Measurements from ENCODE around the gene PLPP4.

PLPP4 gene

DNA sequence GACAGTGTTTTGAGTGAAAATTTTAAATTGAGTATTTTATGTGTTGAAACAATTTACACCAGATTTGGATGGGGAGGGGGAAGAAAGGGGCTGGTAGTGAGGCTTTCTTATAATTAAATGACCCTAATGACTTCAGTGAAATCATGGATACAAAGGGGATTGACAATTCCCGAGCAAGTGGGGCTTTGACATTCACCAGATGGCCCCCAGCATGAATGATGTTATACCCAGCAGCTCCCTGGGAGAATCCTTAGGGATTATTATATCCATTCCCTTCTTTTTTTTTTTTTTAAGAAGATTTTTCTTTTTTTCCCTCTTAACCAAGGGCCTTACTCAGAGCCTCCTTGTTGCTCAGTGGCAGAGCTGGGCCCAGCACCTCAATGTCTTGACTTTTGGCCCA is 17.9 kb downstream of the PLPP4 start:
- no peaks in the 10 kb centered on the region for H3K36me3 ChIP-seq (ENCODE audit: control insufficient read depth, insufficient read depth, low read length)
- WGBS, 2 experiments (ENCODE audit: insufficient coverage in 2 of 2): no CpG with 5 or more reads among the region's 1 CpG
- H3K4me1 ChIP-seq (ENCODE audit: control insufficient read depth, insufficient read depth, low read length, poor library complexity, severe bottlenecking): peaks cover 16% of the 10 kb centered on the region
- no peak overlapping the region for H3K4me3 ChIP-seq (ENCODE audit: extremely low read depth, insufficient read depth, low read length, poor library complexity, severe bottlenecking)
- no peak overlapping the region for H3K27ac ChIP-seq (ENCODE audit: low read depth, low read length, severe bottlenecking)
- no peaks in the 10 kb centered on the region for H3K9me3 ChIP-seq (ENCODE audit: control insufficient read depth, low read length)

GRCh38 chr10:120475844-120476791 is 19.1 kb downstream of the PLPP4 start:
- H3K27ac ChIP-seq (ENCODE audit: low read depth, low read length, severe bottlenecking): no peak overlapping the region
- peaks cover 16% of the 10 kb centered on the region for H3K4me1 ChIP-seq (ENCODE audit: control insufficient read depth, insufficient read depth, low read length, poor library complexity, severe bottlenecking)
- 90 to 94% methylated on average over 4 to 6 of the region's 10 CpGs for WGBS, 2 experiments (ENCODE audit: insufficient coverage in 2 of 2)

DNA sequence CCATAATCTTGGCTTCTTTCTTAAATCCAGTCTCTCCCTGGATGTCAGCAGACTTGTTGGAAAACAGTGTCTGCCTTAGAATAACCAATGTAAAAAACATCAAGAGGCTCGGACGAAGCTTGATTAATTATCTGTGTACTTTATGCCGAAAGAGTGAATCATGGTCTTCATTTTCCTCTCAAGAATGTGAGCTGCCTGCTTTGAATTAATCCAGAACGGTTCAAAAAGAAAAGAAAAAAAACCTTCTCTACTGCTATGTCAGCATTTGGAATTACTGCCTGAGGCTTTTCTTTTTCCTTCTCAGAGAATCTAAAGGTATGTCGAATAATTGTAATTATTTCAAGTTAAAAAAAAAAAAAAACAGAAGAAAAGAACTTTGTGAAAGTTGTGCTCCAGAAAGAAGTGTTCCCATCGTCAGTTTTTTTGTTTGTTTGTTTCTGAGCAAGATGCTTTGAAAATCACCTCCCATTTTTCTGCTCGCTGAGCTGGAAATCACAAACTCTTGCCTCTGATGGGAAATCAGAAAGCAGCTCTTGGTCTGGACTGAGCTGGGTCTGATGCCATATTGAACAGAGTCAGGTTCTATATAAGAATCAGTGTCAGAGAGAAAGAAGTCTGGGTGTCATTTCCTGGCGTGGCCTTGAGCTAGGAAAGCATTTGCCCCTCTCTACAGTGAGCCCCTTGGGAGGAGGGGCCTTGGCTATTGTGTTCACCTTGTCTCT is 20.2 kb downstream of the PLPP4 start:
- Histone ChIP-seq H3K4me1 (ENCODE audit: control insufficient read depth, insufficient read depth, low read length, poor library complexity, severe bottlenecking) (peaks cover 16% of the 10 kb centered on the region), H3K4me3 (ENCODE audit: extremely low read depth, insufficient read depth, low read length, poor library complexity, severe bottlenecking) (no peak overlapping the region), H3K36me3 (ENCODE audit: control insufficient read depth, insufficient read depth, low read length) (no peaks in the 10 kb centered on the region), H3K9me3 (ENCODE audit: control insufficient read depth, low read length) (peaks cover 4% of the 10 kb centered on the region), H3K27ac (ENCODE audit: low read depth, low read length, severe bottlenecking) (peak overlapping the region; percentile 46)
- WGBS, 2 experiments (ENCODE audit: insufficient coverage in 2 of 2): 80 to 83% methylated on average over 1 to 4 of the region's 8 CpGs

More at GRCh38 chr10:120475844-120476791, 19.1 kb downstream of the PLPP4 start:
- Histone ChIP-seq H3K9me3 (ENCODE audit: control insufficient read depth, low read length) (no peaks in the 10 kb centered on the region), H3K36me3 (ENCODE audit: control insufficient read depth, insufficient read depth, low read length) (no peaks in the 10 kb centered on the region), H3K4me3 (ENCODE audit: extremely low read depth, insufficient read depth, low read length, poor library complexity, severe bottlenecking) (no peak overlapping the region)

DNA sequence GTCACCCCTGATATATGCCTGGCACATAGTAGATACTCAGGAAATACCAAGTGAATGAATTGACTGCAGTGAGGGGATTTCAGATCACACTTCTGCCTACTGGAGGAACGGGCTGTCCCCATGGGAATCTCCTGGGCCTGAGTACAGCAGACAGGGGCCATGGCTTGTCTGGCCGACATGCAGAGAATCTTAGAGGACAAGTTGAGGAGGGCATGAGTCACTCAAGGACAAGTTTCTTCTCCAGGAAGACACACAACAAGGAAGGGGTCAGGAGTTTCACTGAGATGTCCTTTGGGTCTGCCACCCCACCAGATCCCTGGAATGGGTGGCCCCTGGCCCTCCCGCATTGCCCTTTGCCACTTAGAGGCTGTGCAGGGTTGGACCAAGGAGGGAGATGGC is 20.7 kb downstream of the PLPP4 start:
- Histone ChIP-seq H3K4me1 (ENCODE audit: control insufficient read depth, insufficient read depth, low read length, poor library complexity, severe bottlenecking) (peaks cover 16% of the 10 kb centered on the region), H3K36me3 (ENCODE audit: control insufficient read depth, insufficient read depth, low read length) (no peaks in the 10 kb centered on the region), H3K9me3 (ENCODE audit: control insufficient read depth, low read length) (peaks cover 4% of the 10 kb centered on the region), H3K4me3 (ENCODE audit: extremely low read depth, insufficient read depth, low read length, poor library complexity, severe bottlenecking) (no peak overlapping the region), H3K27ac (ENCODE audit: low read depth, low read length, severe bottlenecking) (peak overlapping the region; percentile 46)
- WGBS, 2 experiments (ENCODE audit: insufficient coverage in 2 of 2): 93% methylated on average over 3 of the region's 3 CpGs

GRCh38 chr10:120478386-120478785 is 21.4 kb downstream of the PLPP4 start:
- Histone ChIP-seq H3K36me3 (ENCODE audit: control insufficient read depth, insufficient read depth, low read length) (no peaks in the 10 kb centered on the region), H3K4me1 (ENCODE audit: control insufficient read depth, insufficient read depth, low read length, poor library complexity, severe bottlenecking) (peaks cover 16% of the 10 kb centered on the region), H3K4me3 (ENCODE audit: extremely low read depth, insufficient read depth, low read length, poor library complexity, severe bottlenecking) (no peak overlapping the region), H3K9me3 (ENCODE audit: control insufficient read depth, low read length) (peaks cover 4% of the 10 kb centered on the region), H3K27ac (ENCODE audit: low read depth, low read length, severe bottlenecking) (no peak overlapping the region)

GRCh38 chr10:120479506-120479905 is 22.5 kb downstream of the PLPP4 start:
- H3K27ac ChIP-seq (ENCODE audit: low read depth, low read length, severe bottlenecking): no peak overlapping the region
- peaks cover 4% of the 10 kb centered on the region for H3K9me3 ChIP-seq (ENCODE audit: control insufficient read depth, low read length)
- H3K36me3 ChIP-seq (ENCODE audit: control insufficient read depth, insufficient read depth, low read length): no peaks in the 10 kb centered on the region
- no peak overlapping the region for H3K4me3 ChIP-seq (ENCODE audit: extremely low read depth, insufficient read depth, low read length, poor library complexity, severe bottlenecking)
- 75 to 93% methylated on average over 2 of the region's 4 CpGs for WGBS, 2 experiments (ENCODE audit: insufficient coverage in 2 of 2)
- peaks cover 16% of the 10 kb centered on the region for H3K4me1 ChIP-seq (ENCODE audit: control insufficient read depth, insufficient read depth, low read length, poor library complexity, severe bottlenecking)

- no peaks in the 10 kb centered on the region for H3K36me3 ChIP-seq (ENCODE audit: control insufficient read depth, insufficient read depth, low read length)
- no peak overlapping the region for H3K27ac ChIP-seq (ENCODE audit: low read depth, low read length, severe bottlenecking)
- peaks cover 4% of the 10 kb centered on the region for H3K9me3 ChIP-seq (ENCODE audit: control insufficient read depth, low read length)
- peaks cover 16% of the 10 kb centered on the region for H3K4me1 ChIP-seq (ENCODE audit: control insufficient read depth, insufficient read depth, low read length, poor library complexity, severe bottlenecking)
- H3K4me3 ChIP-seq (ENCODE audit: extremely low read depth, insufficient read depth, low read length, poor library complexity, severe bottlenecking): no peak overlapping the region
- WGBS, 2 experiments (ENCODE audit: insufficient coverage in 2 of 2): 71 to 75% methylated on average over 2 of the region's 4 CpGs
These were observed 23.1 kb downstream of the PLPP4 start for GRCh38 chr10:120480065-120480600.

GRCh38 chr10:120480848-120481247 is 23.8 kb downstream of the PLPP4 start:
- Histone ChIP-seq H3K4me3 (ENCODE audit: extremely low read depth, insufficient read depth, low read length, poor library complexity, severe bottlenecking) (no peak overlapping the region), H3K9me3 (ENCODE audit: control insufficient read depth, low read length) (peaks cover 4% of the 10 kb centered on the region), H3K27ac (ENCODE audit: low read depth, low read length, severe bottlenecking) (no peak overlapping the region), H3K36me3 (ENCODE audit: control insufficient read depth, insufficient read depth, low read length) (no peaks in the 10 kb centered on the region), H3K4me1 (ENCODE audit: control insufficient read depth, insufficient read depth, low read length, poor library complexity, severe bottlenecking) (peaks cover 16% of the 10 kb centered on the region)
- WGBS, 2 experiments (ENCODE audit: insufficient coverage in 2 of 2): 100% methylated on average over 1 of the region's 1 CpG

DNA sequence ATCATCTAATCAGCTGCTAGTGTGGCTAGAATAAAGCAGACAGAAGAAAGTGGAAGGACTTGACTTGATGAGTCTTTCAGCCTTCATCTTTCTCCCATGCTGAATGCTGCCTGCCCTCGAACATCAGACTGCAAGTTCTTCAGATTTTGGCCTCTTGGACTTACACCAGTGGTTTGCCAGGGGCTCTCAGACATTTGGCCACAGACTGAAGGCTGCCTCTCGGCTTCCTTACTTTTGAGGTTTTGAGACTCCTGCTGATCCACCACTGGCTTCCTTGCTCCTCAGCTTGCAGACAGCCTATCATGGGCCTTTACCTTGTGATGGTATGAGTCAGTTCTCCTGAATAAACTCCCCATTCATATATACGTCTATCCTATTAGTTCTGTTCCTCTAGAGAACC is 26.0 kb downstream of the PLPP4 start:
- WGBS, 2 experiments (ENCODE audit: insufficient coverage in 2 of 2): 77 to 97% methylated on average over 1 to 2 of the region's 3 CpGs
- Histone ChIP-seq H3K4me1 (ENCODE audit: control insufficient read depth, insufficient read depth, low read length, poor library complexity, severe bottlenecking) (peaks cover 3% of the 10 kb centered on the region), H3K9me3 (ENCODE audit: control insufficient read depth, low read length) (peaks cover 4% of the 10 kb centered on the region), H3K4me3 (ENCODE audit: extremely low read depth, insufficient read depth, low read length, poor library complexity, severe bottlenecking) (no peak overlapping the region), H3K36me3 (ENCODE audit: control insufficient read depth, insufficient read depth, low read length) (no peaks in the 10 kb centered on the region), H3K27ac (ENCODE audit: low read depth, low read length, severe bottlenecking) (no peak overlapping the region)

DNA sequence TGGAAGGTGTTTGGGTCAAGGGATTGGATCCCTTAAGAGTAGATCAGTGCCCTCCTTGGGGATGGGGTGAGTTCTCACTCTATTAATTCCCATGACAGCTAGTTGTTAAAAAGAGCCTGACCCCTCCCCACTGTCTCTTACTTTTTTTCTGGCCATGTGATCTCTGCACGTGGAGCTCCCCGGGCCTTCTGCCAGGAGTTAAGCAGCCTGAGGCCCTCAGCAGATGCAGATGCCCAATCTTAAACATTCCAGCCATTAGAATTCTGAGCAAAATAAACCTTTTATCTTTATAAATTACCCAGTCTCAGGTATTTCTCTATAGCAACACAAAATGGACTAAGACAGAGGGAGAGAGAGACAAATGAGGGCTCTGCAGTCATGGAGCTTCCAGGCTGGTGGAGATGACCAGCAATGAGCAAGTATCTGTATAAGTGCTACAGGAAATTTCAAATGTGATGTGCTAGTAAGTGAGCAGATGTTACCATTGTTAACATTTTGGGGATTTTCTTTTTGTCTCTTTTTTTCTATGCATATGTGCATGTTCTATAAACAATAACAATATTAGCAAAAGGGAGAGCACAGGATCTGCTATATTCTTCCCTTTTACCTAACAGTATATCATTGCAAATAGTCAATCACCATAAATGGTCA is 26.7 kb downstream of the PLPP4 start:
- WGBS, 2 experiments (ENCODE audit: insufficient coverage in 2 of 2): 87 to 91% methylated on average over 2 of the region's 2 CpGs
- Histone ChIP-seq H3K36me3 (ENCODE audit: control insufficient read depth, insufficient read depth, low read length) (no peaks in the 10 kb centered on the region), H3K4me3 (ENCODE audit: extremely low read depth, insufficient read depth, low read length, poor library complexity, severe bottlenecking) (no peak overlapping the region), H3K27ac (ENCODE audit: low read depth, low read length, severe bottlenecking) (no peak overlapping the region), H3K4me1 (ENCODE audit: control insufficient read depth, insufficient read depth, low read length, poor library complexity, severe bottlenecking) (no peaks in the 10 kb centered on the region), H3K9me3 (ENCODE audit: control insufficient read depth, low read length) (peaks cover 4% of the 10 kb centered on the region)

All from mesodermal cell (in vitro differentiated cells).